ENCODE results near the gene SCGB1A1.

The SCGB1A1 gene

GRCh38 chr11:62406034-62406433 is 12.8 kb upstream of the SCGB1A1 start:
- 100% methylated on average over 4 of the region's 4 CpGs for WGBS (ENCODE audit: insufficient coverage)
- no peaks in the 10 kb centered on the region for H3K9me3 ChIP-seq (ENCODE audit: control extremely low read depth in 1 of 5, control insufficient read depth in 4 of 5, insufficient read depth in 2 of 5, low read depth in 1 of 5, low read length in 4 of 5)
- no peak overlapping the region for H3K4me3 ChIP-seq (ENCODE audit: control insufficient read depth in 1 of 7, extremely low read depth in 1 of 7, insufficient read depth in 4 of 7, low read depth in 2 of 7, low read length in 6 of 7)
- ChIA-PET CTCF (interaction anchor here (0.9 to 1.6 kb wide), 5 partner anchors 11 to 161 kb away, joined by 3 to 4 read pairs (median 3); no protein-coding TSS in a partner anchor), POLR2A (no interaction called here)
- H3K4me1 ChIP-seq (ENCODE audit: control extremely low read depth in 1 of 4, control insufficient read depth in 4 of 4, insufficient read depth in 4 of 4, low read length in 3 of 4), result peaks cover 0 to 18% (median 12%) of the 10 kb centered on the region in 4 experiments
- H3K36me3 ChIP-seq (ENCODE audit: control insufficient read depth in 4 of 4, insufficient read depth in 4 of 4, low read length in 3 of 4), result no peaks in the 10 kb centered on the region
- H3K27me3 ChIP-seq (replicated peaks in 2 of 5; ENCODE audit: control insufficient read depth in 4 of 5, insufficient read depth in 5 of 5, low read length in 4 of 5), result no peaks in the 10 kb centered on the region
- no peak overlapping the region for H3K27ac ChIP-seq (ENCODE audit: insufficient read depth in 1 of 2, low read depth in 1 of 2, low read length in 2 of 2, poor library complexity in 1 of 2, severe bottlenecking in 2 of 2)
- DNase-seq, result no peak

- Histone ChIP-seq H3K4me3 (ENCODE audit: control insufficient read depth in 1 of 7, extremely low read depth in 1 of 7, insufficient read depth in 4 of 7, low read depth in 2 of 7, low read length in 6 of 7) (no peak overlapping the region), H3K36me3 (ENCODE audit: control insufficient read depth in 4 of 4, insufficient read depth in 4 of 4, low read length in 3 of 4) (no peaks in the 10 kb centered on the region), H3K27ac (ENCODE audit: insufficient read depth in 1 of 2, low read depth in 1 of 2, low read length in 2 of 2, poor library complexity in 1 of 2, severe bottlenecking in 2 of 2) (no peak overlapping the region), H3K27me3 (replicated peaks in 2 of 5; ENCODE audit: control insufficient read depth in 4 of 5, insufficient read depth in 5 of 5, low read length in 4 of 5) (no peaks in the 10 kb centered on the region), H3K4me1 (ENCODE audit: control extremely low read depth in 1 of 4, control insufficient read depth in 4 of 4, insufficient read depth in 4 of 4, low read length in 3 of 4) (no peaks in the 10 kb centered on the region), H3K9me3 (ENCODE audit: control extremely low read depth in 1 of 5, control insufficient read depth in 4 of 5, insufficient read depth in 2 of 5, low read depth in 1 of 5, low read length in 4 of 5) (no peaks in the 10 kb centered on the region)
- 96% methylated on average over 8 of the region's 8 CpGs for WGBS (ENCODE audit: insufficient coverage)
- ChIA-PET POLR2A (no interaction called here), CTCF (interaction anchor here (1.2 to 2.6 kb wide), 5 partner anchors 10 to 148 kb away, joined by 4 to 12 read pairs (median 4); no protein-coding TSS in a partner anchor)
- no peak for DNase-seq
Measured at GRCh38 chr11:62409831-62410230, 9.0 kb upstream of the SCGB1A1 start.

- WGBS (ENCODE audit: insufficient coverage), result 80% methylated on average over 5 of the region's 8 CpGs
- POLR2A ChIA-PET, result no interaction called here
- Histone ChIP-seq H3K4me1 (ENCODE audit: control extremely low read depth in 1 of 4, control insufficient read depth in 4 of 4, insufficient read depth in 4 of 4, low read length in 3 of 4) (no peaks in the 10 kb centered on the region), H3K27me3 (replicated peaks in 2 of 5; ENCODE audit: control insufficient read depth in 4 of 5, insufficient read depth in 5 of 5, low read length in 4 of 5) (no peaks in the 10 kb centered on the region), H3K27ac (ENCODE audit: insufficient read depth in 1 of 2, low read depth in 1 of 2, low read length in 2 of 2, poor library complexity in 1 of 2, severe bottlenecking in 2 of 2) (no peak overlapping the region), H3K4me3 (ENCODE audit: control insufficient read depth in 1 of 7, extremely low read depth in 1 of 7, insufficient read depth in 4 of 7, low read depth in 2 of 7, low read length in 6 of 7) (no peak overlapping the region), H3K9me3 (ENCODE audit: control extremely low read depth in 1 of 5, control insufficient read depth in 4 of 5, insufficient read depth in 2 of 5, low read depth in 1 of 5, low read length in 4 of 5) (no peaks in the 10 kb centered on the region), H3K36me3 (ENCODE audit: control insufficient read depth in 4 of 4, insufficient read depth in 4 of 4, low read length in 3 of 4) (no peaks in the 10 kb centered on the region)
- DNase-seq, result no peak
- CTCF ChIA-PET, result interaction anchor here (0.9 to 2.6 kb wide), 3 partner anchors 14 to 97 kb away, joined by 4 to 12 read pairs (median 4); no protein-coding TSS in a partner anchor
Measured at GRCh38 chr11:62410972-62411371, 7.9 kb upstream of the SCGB1A1 start.

- CTCF ChIA-PET, result interaction anchor here (0.9 to 2.6 kb wide), 3 partner anchors 8 to 15 kb away, joined by 4 to 12 read pairs (median 8); no protein-coding TSS in a partner anchor
- Histone ChIP-seq H3K27ac (ENCODE audit: insufficient read depth in 1 of 2, low read depth in 1 of 2, low read length in 2 of 2, poor library complexity in 1 of 2, severe bottlenecking in 2 of 2) (no peak overlapping the region), H3K9me3 (ENCODE audit: control extremely low read depth in 1 of 5, control insufficient read depth in 4 of 5, insufficient read depth in 2 of 5, low read depth in 1 of 5, low read length in 4 of 5) (no peaks in the 10 kb centered on the region), H3K4me3 (ENCODE audit: control insufficient read depth in 1 of 7, extremely low read depth in 1 of 7, insufficient read depth in 4 of 7, low read depth in 2 of 7, low read length in 6 of 7) (no peak overlapping the region), H3K27me3 (replicated peaks in 2 of 5; ENCODE audit: control insufficient read depth in 4 of 5, insufficient read depth in 5 of 5, low read length in 4 of 5) (no peaks in the 10 kb centered on the region), H3K36me3 (ENCODE audit: control insufficient read depth in 4 of 4, insufficient read depth in 4 of 4, low read length in 3 of 4) (no peaks in the 10 kb centered on the region), H3K4me1 (ENCODE audit: control extremely low read depth in 1 of 4, control insufficient read depth in 4 of 4, insufficient read depth in 4 of 4, low read length in 3 of 4) (no peaks in the 10 kb centered on the region)
- POLR2A ChIA-PET, result no interaction called here
- DNase-seq, result no peak
- no CpG with 5 or more reads among the region's 5 CpGs for WGBS (ENCODE audit: insufficient coverage)
Measured at GRCh38 chr11:62411524-62411923, 7.3 kb upstream of the SCGB1A1 start.

- Histone ChIP-seq H3K27me3 (replicated peaks in 2 of 5; ENCODE audit: control insufficient read depth in 4 of 5, insufficient read depth in 5 of 5, low read length in 4 of 5) (no peaks in the 10 kb centered on the region), H3K9me3 (ENCODE audit: control extremely low read depth in 1 of 5, control insufficient read depth in 4 of 5, insufficient read depth in 2 of 5, low read depth in 1 of 5, low read length in 4 of 5) (no peaks in the 10 kb centered on the region), H3K36me3 (ENCODE audit: control insufficient read depth in 4 of 4, insufficient read depth in 4 of 4, low read length in 3 of 4) (no peaks in the 10 kb centered on the region), H3K4me3 (ENCODE audit: control insufficient read depth in 1 of 7, extremely low read depth in 1 of 7, insufficient read depth in 4 of 7, low read depth in 2 of 7, low read length in 6 of 7) (no peak overlapping the region), H3K4me1 (ENCODE audit: control extremely low read depth in 1 of 4, control insufficient read depth in 4 of 4, insufficient read depth in 4 of 4, low read length in 3 of 4) (no peaks in the 10 kb centered on the region), H3K27ac (ENCODE audit: insufficient read depth in 1 of 2, low read depth in 1 of 2, low read length in 2 of 2, poor library complexity in 1 of 2, severe bottlenecking in 2 of 2) (no peak overlapping the region)
- 97% methylated on average over 7 of the region's 8 CpGs for WGBS (ENCODE audit: insufficient coverage)
- DNase-seq, result no peak
- ChIA-PET CTCF (interaction anchor here (1.2 to 2.6 kb wide), 4 partner anchors 10 to 51 kb away, joined by 4 to 8 read pairs (median 8); no protein-coding TSS in a partner anchor), POLR2A (no interaction called here)
Measured at GRCh38 chr11:62413060-62413696, 5.7 kb upstream of the SCGB1A1 start.

- H3K4me3 ChIP-seq (ENCODE audit: control insufficient read depth in 1 of 7, extremely low read depth in 1 of 7, insufficient read depth in 4 of 7, low read depth in 2 of 7, low read length in 6 of 7), result no peak overlapping the region
- no peak for DNase-seq
- H3K36me3 ChIP-seq (ENCODE audit: control insufficient read depth in 4 of 4, insufficient read depth in 4 of 4, low read length in 3 of 4), result no peaks in the 10 kb centered on the region
- H3K27me3 ChIP-seq (replicated peaks in 2 of 5; ENCODE audit: control insufficient read depth in 4 of 5, insufficient read depth in 5 of 5, low read length in 4 of 5), result no peaks in the 10 kb centered on the region
- H3K4me1 ChIP-seq (ENCODE audit: control extremely low read depth in 1 of 4, control insufficient read depth in 4 of 4, insufficient read depth in 4 of 4, low read length in 3 of 4), result peaks cover 0 to 3% (median 0%) of the 10 kb centered on the region in 4 experiments
- WGBS (ENCODE audit: insufficient coverage), result 100% methylated on average over 10 of the region's 12 CpGs
- ChIA-PET POLR2A (no interaction called here), CTCF (interaction anchor here (1.0 to 2.1 kb wide), 7 partner anchors 8 to 144 kb away, joined by 3 to 12 read pairs (median 5); no protein-coding TSS in a partner anchor)
- H3K9me3 ChIP-seq (ENCODE audit: control extremely low read depth in 1 of 5, control insufficient read depth in 4 of 5, insufficient read depth in 2 of 5, low read depth in 1 of 5, low read length in 4 of 5), result no peaks in the 10 kb centered on the region
- no peak overlapping the region for H3K27ac ChIP-seq (ENCODE audit: insufficient read depth in 1 of 2, low read depth in 1 of 2, low read length in 2 of 2, poor library complexity in 1 of 2, severe bottlenecking in 2 of 2)
Measured at GRCh38 chr11:62416596-62416995, 2.2 kb upstream of the SCGB1A1 start.

GRCh38 chr11:62418136-62418535 is 697 bp upstream of the SCGB1A1 start:
- CTCF ChIA-PET, result interaction anchor here (1.2 kb wide), 1 partner anchor 125 kb away, joined by 3 read pairs; no protein-coding TSS in a partner anchor
- POLR2A ChIA-PET, result no interaction called here
- Histone ChIP-seq H3K9me3 (ENCODE audit: control extremely low read depth in 1 of 5, control insufficient read depth in 4 of 5, insufficient read depth in 2 of 5, low read depth in 1 of 5, low read length in 4 of 5) (no peaks in the 10 kb centered on the region), H3K4me1 (ENCODE audit: control extremely low read depth in 1 of 4, control insufficient read depth in 4 of 4, insufficient read depth in 4 of 4, low read length in 3 of 4) (peaks cover 0 to 3% (median 0%) of the 10 kb centered on the region in 4 experiments), H3K4me3 (ENCODE audit: control insufficient read depth in 1 of 7, extremely low read depth in 1 of 7, insufficient read depth in 4 of 7, low read depth in 2 of 7, low read length in 6 of 7) (no peak overlapping the region), H3K27ac (ENCODE audit: insufficient read depth in 1 of 2, low read depth in 1 of 2, low read length in 2 of 2, poor library complexity in 1 of 2, severe bottlenecking in 2 of 2) (no peak overlapping the region), H3K36me3 (ENCODE audit: control insufficient read depth in 4 of 4, insufficient read depth in 4 of 4, low read length in 3 of 4) (no peaks in the 10 kb centered on the region), H3K27me3 (replicated peaks in 2 of 5; ENCODE audit: control insufficient read depth in 4 of 5, insufficient read depth in 5 of 5, low read length in 4 of 5) (no peaks in the 10 kb centered on the region)
- 91% methylated on average over 4 of the region's 5 CpGs for WGBS (ENCODE audit: insufficient coverage)
- no peak for DNase-seq

Measured in common myeloid progenitor, CD34-positive (primary cell).